NT2/D1 (cell line): ENCODE results near the gene INSC.

Experiments
- DNase-seq: peaks from one replicate; pipeline ENCODE4 v3.0.0-alpha.2; 2011; ENCODE audit warnings: low read depth, low spot score
- H3K27me3 ChIP-seq: 2 replicates; pipeline ENCODE4 v1.6.0; 2011; ENCODE audit warnings: mild to moderate bottlenecking; ENCODE audit not compliant: insufficient read length, insufficient read depth
- H3K36me3 ChIP-seq: 2 replicates; pipeline ENCODE4 v1.6.1; 2011; ENCODE audit warnings: mild to moderate bottlenecking, low read length, mixed read lengths; ENCODE audit not compliant: insufficient read depth, insufficient read length
- H3K4me1 ChIP-seq: 2 replicates; pipeline ENCODE4 v1.5.1; 2011; ENCODE audit not compliant: insufficient read depth, insufficient read length
- H3K4me3 ChIP-seq: 2 replicates; pipeline ENCODE4 v1.5.1; 2011; ENCODE audit warnings: low read depth; ENCODE audit not compliant: insufficient read length
- H3K9ac ChIP-seq: 2 replicates; pipeline ENCODE4 v1.6.0; 2011; ENCODE audit warnings: low read depth; ENCODE audit not compliant: insufficient read length
- H3K9me3 ChIP-seq: 2 replicates; pipeline ENCODE4 v1.5.1; 2011; ENCODE audit warnings: mild to moderate bottlenecking, low read length; ENCODE audit not compliant: insufficient read depth
- SUZ12 ChIP-seq: IDR thresholded peaks from 2 replicates; pipeline ENCODE4 v1.6.1; 2011; ENCODE audit not compliant: insufficient read length, insufficient read depth; ENCODE audit errors: extremely low read depth
- YY1 ChIP-seq: IDR thresholded peaks from 2 replicates; pipeline ENCODE4 v1.6.1; 2011; ENCODE audit not compliant: insufficient read length, insufficient read depth
- ZNF274 ChIP-seq: IDR thresholded peaks from 2 replicates; pipeline ENCODE4 v1.6.1; 2011; ENCODE audit warnings: mild to moderate bottlenecking, low read depth, low read length

INSC gene

DNA sequence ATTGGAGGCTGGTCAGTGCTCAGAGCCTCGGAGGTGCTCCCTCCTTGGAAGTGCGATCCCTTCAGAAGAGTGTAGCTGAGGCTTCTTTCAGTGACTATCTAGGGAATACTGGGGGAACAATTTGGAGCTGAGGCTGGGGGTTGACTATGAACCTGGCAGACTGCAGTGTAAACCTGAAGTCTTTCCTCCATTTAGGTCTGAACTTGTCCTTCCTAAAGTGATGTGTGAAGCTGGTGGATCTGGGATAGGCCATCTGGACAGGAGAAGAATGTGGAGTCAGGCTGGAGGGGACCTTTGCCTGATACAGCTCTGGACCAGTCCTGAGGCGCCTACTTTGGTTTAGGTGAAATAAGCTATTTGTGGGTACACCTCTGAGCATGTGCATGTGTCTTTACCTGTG lies 3.5 kb upstream of the INSC start:
- H3K4me1 ChIP-seq = peaks cover 2% of the 10 kb centered on the region
- peaks cover 34% of the 10 kb centered on the region for H3K27me3 ChIP-seq
- H3K9me3 ChIP-seq = no peaks in the 10 kb centered on the region
- TF ChIP-seq ZNF274 (no peak), SUZ12 (no peak), YY1 (no peak)
- H3K4me3 ChIP-seq = no peak overlapping the region
- no peak overlapping the region for H3K9ac ChIP-seq
- no peaks in the 10 kb centered on the region for H3K36me3 ChIP-seq
- no peak for DNase-seq

DNA sequence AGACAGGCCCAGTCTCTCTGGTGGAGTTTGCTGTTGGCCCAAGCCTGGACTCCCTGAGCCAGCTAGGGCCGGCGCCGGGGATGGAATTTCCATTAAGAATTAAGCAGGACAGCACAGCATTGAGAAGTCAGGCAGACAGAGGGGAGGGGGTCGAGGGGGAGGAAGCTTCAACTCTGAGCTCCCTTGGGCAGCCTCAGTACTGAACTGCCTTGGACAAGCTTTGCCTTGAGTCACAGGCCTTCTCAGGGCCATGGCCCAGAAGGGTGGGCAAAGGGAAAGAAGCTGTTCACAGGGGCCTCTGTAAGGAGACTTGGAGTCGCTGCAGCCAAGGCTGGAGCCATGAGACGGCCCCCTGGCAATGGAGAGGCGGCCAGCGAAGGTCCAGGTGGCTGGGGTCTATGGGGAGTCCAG lies 2.6 kb upstream of the INSC start:
- H3K9me3 ChIP-seq = no peaks in the 10 kb centered on the region
- TF ChIP-seq SUZ12 (no peak), ZNF274 (no peak), YY1 (no peak)
- peaks cover 37% of the 10 kb centered on the region for H3K27me3 ChIP-seq
- no peak for DNase-seq
- H3K36me3 ChIP-seq = no peaks in the 10 kb centered on the region
- H3K9ac ChIP-seq = no peak overlapping the region
- peaks cover 2% of the 10 kb centered on the region for H3K4me1 ChIP-seq
- H3K4me3 ChIP-seq = no peak overlapping the region

DNA sequence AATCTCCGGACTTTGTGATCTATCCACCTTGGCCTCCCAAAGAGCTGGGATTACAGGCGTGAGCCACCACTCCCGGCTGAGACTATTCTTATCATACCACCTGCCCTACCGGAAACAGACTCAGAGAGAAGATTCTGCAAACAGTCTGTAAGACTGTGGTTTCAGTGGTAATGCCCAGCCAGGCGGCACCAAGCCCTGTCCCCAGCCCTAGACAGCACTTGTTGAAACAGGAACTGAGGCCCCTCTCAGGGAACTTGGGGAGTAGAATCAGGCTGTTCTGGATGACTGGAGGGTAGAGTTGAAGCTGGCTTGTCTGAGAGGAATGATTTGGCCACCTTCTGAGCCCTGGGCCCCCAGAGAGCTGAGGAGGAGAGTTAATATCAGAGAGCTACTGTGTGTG lies 1.3 kb upstream of the INSC start:
- TF ChIP-seq YY1 (no peak), ZNF274 (no peak), SUZ12 (no peak)
- H3K36me3 ChIP-seq = no peaks in the 10 kb centered on the region
- no peak overlapping the region for H3K4me3 ChIP-seq
- H3K9ac ChIP-seq = no peak overlapping the region
- peaks cover 37% of the 10 kb centered on the region for H3K27me3 ChIP-seq
- no peak for DNase-seq
- peaks cover 2% of the 10 kb centered on the region for H3K4me1 ChIP-seq
- H3K9me3 ChIP-seq = no peaks in the 10 kb centered on the region

DNA sequence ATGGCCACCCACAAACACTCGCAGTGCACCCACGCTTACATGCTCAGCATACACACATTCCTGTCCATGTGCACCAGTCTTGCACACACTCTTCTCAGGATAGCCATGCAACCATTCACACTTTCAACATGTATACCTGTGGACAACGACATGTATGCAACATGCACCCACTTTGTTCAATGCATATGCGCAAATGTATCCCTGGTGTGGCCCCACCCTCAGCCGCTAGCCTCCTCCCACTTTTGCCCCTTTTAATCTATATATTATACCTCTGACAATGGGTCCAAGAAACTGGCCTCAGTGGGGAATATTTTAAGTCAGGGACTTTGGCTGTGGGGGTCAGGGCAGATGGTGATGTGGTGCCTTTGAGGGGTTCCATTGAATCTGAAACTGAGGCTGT lies 963 bp downstream of the INSC start:
- Histone ChIP-seq H3K36me3 (no peaks in the 10 kb centered on the region), H3K4me1 (peaks cover 2% of the 10 kb centered on the region), H3K4me3 (no peak overlapping the region), H3K9me3 (no peaks in the 10 kb centered on the region), H3K27me3 (peaks cover 37% of the 10 kb centered on the region), H3K9ac (no peak overlapping the region)
- no peak for TF ChIP-seq ZNF274
- TF ChIP-seq YY1 = no peak
- TF ChIP-seq SUZ12 = no peak
- no peak for DNase-seq

DNA sequence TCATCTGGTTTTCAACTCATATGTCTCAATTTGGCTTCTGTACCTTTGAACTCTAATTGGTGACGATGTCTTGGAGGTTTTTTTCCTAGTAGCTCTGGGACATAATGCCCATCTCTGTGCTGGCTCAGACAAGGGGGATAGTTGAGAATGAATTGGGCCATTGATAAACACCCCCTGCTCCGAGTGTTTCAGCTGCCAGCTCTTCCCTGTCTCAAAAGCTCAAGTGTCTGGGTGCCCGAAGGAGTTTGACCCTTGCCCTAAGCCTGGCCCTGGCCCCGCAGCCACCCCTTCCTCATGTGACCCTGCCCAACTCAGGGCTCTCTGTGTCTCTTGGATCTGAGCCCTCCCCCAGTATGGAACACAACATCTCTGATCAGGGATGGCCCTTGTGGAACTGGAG lies 3.0 kb downstream of the INSC start:
- Histone ChIP-seq H3K36me3 (no peaks in the 10 kb centered on the region), H3K27me3 (peaks cover 36% of the 10 kb centered on the region), H3K9me3 (no peaks in the 10 kb centered on the region), H3K4me1 (peaks cover 2% of the 10 kb centered on the region), H3K9ac (no peak overlapping the region), H3K4me3 (no peak overlapping the region)
- DNase-seq = no peak
- no peak for TF ChIP-seq YY1
- no peak for TF ChIP-seq SUZ12
- TF ChIP-seq ZNF274 = no peak

DNA sequence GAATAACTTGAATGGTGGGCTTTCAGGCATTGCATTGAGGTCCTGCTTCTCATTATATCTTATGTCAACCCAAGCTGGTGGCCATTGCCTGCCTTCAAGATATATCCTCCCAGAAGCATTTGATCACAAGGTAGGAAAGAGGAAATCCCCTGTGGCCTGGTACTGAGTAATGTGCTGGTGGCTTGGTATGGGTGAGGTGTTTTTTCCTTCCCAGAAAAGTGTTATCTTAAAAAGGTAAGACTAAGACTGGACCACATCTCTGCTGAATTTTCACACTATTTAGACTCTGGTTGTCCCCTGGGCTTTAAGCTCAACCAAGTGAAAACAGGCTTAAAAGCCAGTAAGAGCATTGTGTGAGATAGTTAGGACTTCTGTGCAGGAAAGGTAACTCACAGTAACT lies 3.7 kb downstream of the INSC start:
- Histone ChIP-seq H3K27me3 (peaks cover 30% of the 10 kb centered on the region), H3K36me3 (no peaks in the 10 kb centered on the region), H3K9ac (no peak overlapping the region), H3K4me3 (no peak overlapping the region), H3K4me1 (peaks cover 2% of the 10 kb centered on the region), H3K9me3 (no peaks in the 10 kb centered on the region)
- no peak for TF ChIP-seq ZNF274
- no peak for TF ChIP-seq SUZ12
- no peak for TF ChIP-seq YY1
- DNase-seq = no peak

DNA sequence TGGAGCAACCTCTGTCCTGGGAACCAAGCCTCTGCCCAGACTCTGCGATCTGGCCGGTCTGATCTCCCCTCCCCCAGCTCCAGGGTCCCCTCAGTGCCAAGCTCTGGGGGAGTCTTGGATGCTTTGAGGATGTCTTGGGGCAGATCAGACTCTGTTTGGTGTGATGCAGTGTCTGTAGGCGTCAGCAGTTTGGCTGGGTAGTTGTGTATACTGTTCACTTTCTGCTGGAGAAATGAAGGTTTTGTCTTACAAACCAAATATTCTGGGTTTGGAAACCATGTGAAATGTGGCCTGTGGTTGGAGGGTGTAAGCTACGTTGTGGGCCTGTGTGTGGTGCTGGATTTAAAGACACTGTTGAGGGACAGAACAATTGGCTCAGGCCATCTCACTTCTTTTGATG lies 4.6 kb downstream of the INSC start:
- Histone ChIP-seq H3K9ac (no peak overlapping the region), H3K4me3 (no peak overlapping the region), H3K4me1 (peaks cover 2% of the 10 kb centered on the region), H3K27me3 (peaks cover 21% of the 10 kb centered on the region), H3K9me3 (no peaks in the 10 kb centered on the region), H3K36me3 (no peaks in the 10 kb centered on the region)
- no peak for DNase-seq
- TF ChIP-seq ZNF274 = no peak
- no peak for TF ChIP-seq SUZ12
- no peak for TF ChIP-seq YY1

DNA sequence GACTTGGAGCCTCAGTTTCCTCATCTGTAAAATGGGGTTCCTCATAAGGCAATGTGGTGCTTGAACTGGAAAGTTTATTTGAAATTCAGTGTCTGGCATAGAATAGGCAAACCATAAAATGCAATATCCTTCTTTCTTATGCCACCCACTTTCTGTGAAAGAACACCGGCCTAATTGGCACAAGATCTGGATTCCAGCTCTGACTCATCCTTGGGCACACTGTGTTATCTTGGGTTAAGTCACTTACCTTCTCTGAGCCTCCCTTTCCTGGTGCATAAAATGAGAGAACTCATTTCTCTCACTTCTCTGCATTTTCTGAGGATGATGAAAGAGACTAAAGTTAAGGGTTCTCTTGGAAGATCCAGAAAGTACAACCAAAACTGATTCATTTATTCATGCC lies 5.1 kb downstream of the INSC start:
- Histone ChIP-seq H3K9me3 (no peaks in the 10 kb centered on the region), H3K36me3 (no peaks in the 10 kb centered on the region), H3K4me1 (peaks cover 2% of the 10 kb centered on the region), H3K27me3 (peaks cover 17% of the 10 kb centered on the region), H3K9ac (no peak overlapping the region), H3K4me3 (no peak overlapping the region)
- no peak for DNase-seq
- no peak for TF ChIP-seq ZNF274
- no peak for TF ChIP-seq SUZ12
- TF ChIP-seq YY1 = no peak
